K562 (cell line): Measurements from ENCODE around the gene MFAP5. TPM values are rescaled to one million over a fixed set of nuclear protein-coding genes. Genes with fewer than 3 reads are reported as not detected.

Experiments used
- FOXP1 ChIP-seq: sonication (generic); formaldehyde crosslinking; IDR thresholded peaks from 2 replicates; pipeline ENCODE4 v1.8.0; 2022; ENCODE audit warnings: mild to moderate bottlenecking, missing genetic modification reagents
- ID3 ChIP-seq, 2 experiments: fragments of 250-450 bp in 1 of 2; fragments of 450-650 bp in 1 of 2; sonication (Bioruptor Pico) in 1 of 2; IDR thresholded peaks; 2 replicates each; pipeline versions ENCODE4 v1.6.1 to v1.8.0; 2016 to 2021; ENCODE audit warnings: mild to moderate bottlenecking in 2 of 2, moderate library complexity in 2 of 2, missing compliant biosample characterization in 1 of 2, missing genetic modification characterization in 1 of 2
- STAT5B ChIP-seq: fragments of 250-450 bp; sonication (Bioruptor Pico); IDR thresholded peaks from 2 replicates; pipeline ENCODE4 v1.8.0; 2021; ENCODE audit warnings: mild to moderate bottlenecking, inconsistent platforms
- TRIM25 ChIP-seq: fragments of 450-650 bp; IDR thresholded peaks from 2 replicates; pipeline ENCODE4 v1.7.0; 2016; ENCODE audit warnings: borderline replicate concordance
- TRIM28 ChIP-seq: fragments of 450-650 bp; IDR thresholded peaks from 2 replicates; pipeline ENCODE4 v1.6.1; 2017
- ZHX1 ChIP-seq: fragments of 150-350 bp; conservative IDR thresholded peaks from 2 replicates; pipeline ENCODE4 v1.6.1; 2014; ENCODE audit warnings: low read length
- ZNF133 ChIP-seq: fragments of 250-450 bp; sonication (Bioruptor Pico); IDR thresholded peaks from 2 replicates; pipeline ENCODE4 v1.4.0; 2020; ENCODE audit warnings: mild to moderate bottlenecking
- ZNF239 ChIP-seq: fragments of 250-450 bp; sonication (Bioruptor Pico); IDR thresholded peaks from 2 replicates; pipeline ENCODE4 v1.4.0; 2020; ENCODE audit warnings: mild to moderate bottlenecking
- ZNF324 ChIP-seq: fragments of 250-450 bp; sonication (Bioruptor Pico); IDR thresholded peaks from 2 replicates; pipeline ENCODE4 v1.4.0; 2020; ENCODE audit warnings: mild to moderate bottlenecking
- ZNF384 ChIP-seq: IDR thresholded peaks from 2 replicates; pipeline ENCODE4 v1.6.1; 2012; ENCODE audit warnings: low read depth, low read length, improper control_type of control experiment
- polyA plus RNA-seq, 8 experiments: library from polyadenylated mRNA; depleted of rRNA in 4 of 8; stranded (reverse) in 5 of 8; unstranded in 3 of 8; fragments of >200 nt; fragmentation: Nextera tagmentation in 2 of 8; fragmentation: Illumina TruSeq in 1 of 8; extraction: Ambion mirVana in 2 of 8; extraction: Trizol in 1 of 8; gene quantifications; 2 replicates each; pipeline versions ENCODE4 v1.2.1 to v1.2.3, GENCODE V29; 2011 to 2014; ENCODE audit warnings: inconsistent platforms in 1 of 8, missing spikeins in 1 of 8
- total RNA-seq, 7 experiments: library from RNA; depleted of rRNA in 6 of 7; stranded (reverse); fragments of >200 nt in 6 of 7; fragmentation: Illumina TruSeq in 2 of 7; extraction: Trizol in 2 of 7; gene quantifications; 2 replicates each; pipeline versions ENCODE4 v1.2.1 to v1.2.3, GENCODE V29; 2011 to 2021; ENCODE audit warnings: low replicate concordance in 1 of 7
- TF ChIP-seq, protein P1 (sequence below): fragments of 450-650 bp; formaldehyde crosslinking; IDR thresholded peaks from 2 replicates; pipeline ENCODE4 v1.4.0; 2022; ENCODE audit warnings: mild to moderate bottlenecking, moderate library complexity
- TF ChIP-seq, protein P2 (sequence below), 2 experiments: fragments of 450-650 bp in 1 of 2; sonication (generic) in 1 of 2; formaldehyde crosslinking in 1 of 2; IDR thresholded peaks; 2 replicates each; pipeline versions ENCODE4 v1.7.1 to v1.9.0; 2016 to 2022; ENCODE audit warnings: inconsistent platforms in 1 of 2, mild to moderate bottlenecking in 1 of 2, missing genetic modification reagents in 1 of 2

MFAP5 gene
- total and polyA plus RNA-seq, 9 of the 15 experiments (the other 6 are each of a cell fraction or from before 2014, with no cell fraction given), result not detected

DNA sequence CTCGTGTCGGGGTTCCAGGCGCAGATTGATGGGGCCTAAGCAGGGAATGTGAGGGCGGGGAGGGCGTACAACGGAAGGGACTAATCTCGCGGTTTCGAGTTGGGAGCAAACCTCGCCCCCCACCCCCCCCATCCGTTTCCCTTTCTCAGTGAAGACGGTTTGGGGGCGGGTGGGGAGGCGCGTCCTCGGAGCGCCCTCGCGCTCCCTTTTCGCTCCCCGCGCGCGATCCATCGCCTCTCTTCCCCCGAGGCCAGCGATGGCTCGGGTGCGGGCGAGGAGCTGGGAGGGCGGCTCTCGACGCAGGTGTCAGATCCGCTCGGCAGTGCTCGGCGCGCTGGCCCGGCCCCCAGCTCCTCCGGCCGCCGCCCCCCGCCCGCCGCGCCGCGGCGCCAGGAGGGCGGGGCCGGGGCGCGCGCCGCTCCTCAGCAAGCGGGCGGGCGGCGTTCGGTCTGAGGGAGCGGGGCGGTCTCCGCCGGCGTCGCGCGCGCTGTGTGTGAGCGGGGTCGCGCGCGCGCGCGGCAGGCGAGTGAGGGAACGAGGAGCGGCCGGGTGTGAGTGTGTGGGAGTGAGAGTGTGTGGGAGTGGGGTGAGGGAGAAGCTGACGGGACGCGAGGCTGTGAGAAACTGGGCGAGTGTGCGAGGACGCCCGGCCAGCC, 35.0 kb upstream of the MFAP5 start, which contains the start of gene RIMKLB (continued):
- TF ChIP-seq, protein P1, sequence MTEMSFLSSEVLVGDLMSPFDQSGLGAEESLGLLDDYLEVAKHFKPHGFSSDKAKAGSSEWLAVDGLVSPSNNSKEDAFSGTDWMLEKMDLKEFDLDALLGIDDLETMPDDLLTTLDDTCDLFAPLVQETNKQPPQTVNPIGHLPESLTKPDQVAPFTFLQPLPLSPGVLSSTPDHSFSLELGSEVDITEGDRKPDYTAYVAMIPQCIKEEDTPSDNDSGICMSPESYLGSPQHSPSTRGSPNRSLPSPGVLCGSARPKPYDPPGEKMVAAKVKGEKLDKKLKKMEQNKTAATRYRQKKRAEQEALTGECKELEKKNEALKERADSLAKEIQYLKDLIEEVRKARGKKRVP (CRISPR knock-in tag), result no peak
- TF ChIP-seq TRIM28, result no peak
- no peak for TF ChIP-seq ZNF133 (CRISPR knock-in tag)
- TF ChIP-seq FOXP1 (CRISPR knock-in tag), result no peak
- no peak for TF ChIP-seq ID3 (CRISPR knock-in tag; IDR thresholded peaks at IDR 0.05)
- no peak for TF ChIP-seq ID3 (tag; IDR thresholded peaks at IDR 0.05)
- no peak for TF ChIP-seq STAT5B (CRISPR knock-in tag)
- TF ChIP-seq ZHX1, result no peak
- no peak for TF ChIP-seq ZNF324 (CRISPR knock-in tag)
- TF ChIP-seq ZNF239, result no peak
- TF ChIP-seq, protein P2, sequence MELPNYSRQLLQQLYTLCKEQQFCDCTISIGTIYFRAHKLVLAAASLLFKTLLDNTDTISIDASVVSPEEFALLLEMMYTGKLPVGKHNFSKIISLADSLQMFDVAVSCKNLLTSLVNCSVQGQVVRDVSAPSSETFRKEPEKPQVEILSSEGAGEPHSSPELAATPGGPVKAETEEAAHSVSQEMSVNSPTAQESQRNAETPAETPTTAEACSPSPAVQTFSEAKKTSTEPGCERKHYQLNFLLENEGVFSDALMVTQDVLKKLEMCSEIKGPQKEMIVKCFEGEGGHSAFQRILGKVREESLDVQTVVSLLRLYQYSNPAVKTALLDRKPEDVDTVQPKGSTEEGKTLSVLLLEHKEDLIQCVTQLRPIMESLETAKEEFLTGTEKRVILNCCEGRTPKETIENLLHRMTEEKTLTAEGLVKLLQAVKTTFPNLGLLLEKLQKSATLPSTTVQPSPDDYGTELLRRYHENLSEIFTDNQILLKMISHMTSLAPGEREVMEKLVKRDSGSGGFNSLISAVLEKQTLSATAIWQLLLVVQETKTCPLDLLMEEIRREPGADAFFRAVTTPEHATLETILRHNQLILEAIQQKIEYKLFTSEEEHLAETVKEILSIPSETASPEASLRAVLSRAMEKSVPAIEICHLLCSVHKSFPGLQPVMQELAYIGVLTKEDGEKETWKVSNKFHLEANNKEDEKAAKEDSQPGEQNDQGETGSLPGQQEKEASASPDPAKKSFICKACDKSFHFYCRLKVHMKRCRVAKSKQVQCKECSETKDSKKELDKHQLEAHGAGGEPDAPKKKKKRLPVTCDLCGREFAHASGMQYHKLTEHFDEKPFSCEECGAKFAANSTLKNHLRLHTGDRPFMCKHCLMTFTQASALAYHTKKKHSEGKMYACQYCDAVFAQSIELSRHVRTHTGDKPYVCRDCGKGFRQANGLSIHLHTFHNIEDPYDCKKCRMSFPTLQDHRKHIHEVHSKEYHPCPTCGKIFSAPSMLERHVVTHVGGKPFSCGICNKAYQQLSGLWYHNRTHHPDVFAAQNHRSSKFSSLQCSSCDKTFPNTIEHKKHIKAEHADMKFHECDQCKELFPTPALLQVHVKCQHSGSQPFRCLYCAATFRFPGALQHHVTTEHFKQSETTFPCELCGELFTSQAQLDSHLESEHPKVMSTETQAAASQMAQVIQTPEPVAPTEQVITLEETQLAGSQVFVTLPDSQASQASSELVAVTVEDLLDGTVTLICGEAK (IDR thresholded peaks at IDR 0.05), result no peak
- TF ChIP-seq, protein P2 (CRISPR knock-in tag; IDR thresholded peaks at IDR 0.05), result no peak
- TF ChIP-seq ZNF384, result no peak
- no peak for TF ChIP-seq TRIM25
